CD4-positive, alpha-beta T cell (primary cell): Measurements from ENCODE around the gene PRM2. TPM values are rescaled to one million over a fixed set of nuclear protein-coding genes. Genes with fewer than 3 reads are reported as not detected.

Experiments used
- ATAC-seq: fragments of 200-7000 bp; cut with Tn5 transposase; one replicate; pipeline ENCODE4 v1.10.0; 2022; ENCODE audit warnings: mild to moderate bottlenecking; ENCODE audit not compliant: poor library complexity
- CTCF ChIA-PET: fragments of 350-600 bp; sonication (Branson Sonifier 250); formaldehyde crosslinking; loops from one replicate; lab custom pipeline; 2021; ENCODE audit warnings: antibody characterized with exemption, inconsistent platforms; lab: Charles Lee
- POLR2A ChIA-PET: fragments of 350-600 bp; sonication (Branson Sonifier 250); formaldehyde crosslinking; loops from one replicate; lab custom pipeline; 2021; ENCODE audit warnings: antibody characterized with exemption, inconsistent platforms; lab: Charles Lee
- DNase-seq, 14 experiments: peaks; one replicate each; pipeline ENCODE4 v3.0.0-alpha.2; 2013 to 2020; ENCODE audit warnings: mixed read lengths in 2 of 14
- H3K27ac ChIP-seq, 2 donors: one replicate each; pipeline versions ENCODE4 v1.5.1 to v1.7.0; 2013; ENCODE audit warnings: low read length in 2 of 2, low read depth in 1 of 2, mild to moderate bottlenecking in 1 of 2
- H3K27me3 ChIP-seq, 2 experiments: 1 replicate in 1 of 2; 2 replicates in 1 of 2; pipeline versions ENCODE4 v1.6.1 to v1.7.0; 2013; ENCODE audit warnings: low read length in 2 of 2, control low read depth in 1 of 2, mild to moderate bottlenecking in 1 of 2, moderate library complexity in 1 of 2; ENCODE audit not compliant: insufficient read depth in 2 of 2, control insufficient read depth in 1 of 2
- H3K36me3 ChIP-seq: one replicate; pipeline ENCODE4 v1.6.1; 2013; ENCODE audit warnings: low read length, control low read depth; ENCODE audit not compliant: insufficient read depth
- H3K4me1 ChIP-seq: one replicate; pipeline ENCODE4 v1.6.1; 2013; ENCODE audit warnings: low read length, control low read depth; ENCODE audit not compliant: insufficient read depth
- H3K4me3 ChIP-seq: one replicate; pipeline ENCODE4 v1.5.1; 2013; ENCODE audit warnings: mild to moderate bottlenecking, low read length, moderate library complexity
- H3K9me3 ChIP-seq, 2 experiments: 1 replicate in 1 of 2; 2 replicates in 1 of 2; pipeline versions ENCODE4 v1.6.1 to v1.7.0; 2013; ENCODE audit warnings: low read length in 2 of 2, mild to moderate bottlenecking in 2 of 2, control low read depth in 1 of 2, moderate library complexity in 1 of 2; ENCODE audit not compliant: control insufficient read depth in 1 of 2, insufficient read depth in 1 of 2
- H3K27ac Mint-ChIP-seq: one replicate; pipeline ENCODE4 v1.8.0; 2020; ENCODE audit warnings: mixed read lengths
- H3K27me3 Mint-ChIP-seq: one replicate; pipeline ENCODE4 v1.8.0; 2021; ENCODE audit warnings: mixed read lengths
- H3K36me3 Mint-ChIP-seq: one replicate; pipeline ENCODE4 v1.8.0; 2021; ENCODE audit warnings: low read depth, mixed read lengths
- H3K4me1 Mint-ChIP-seq: one replicate; pipeline ENCODE4 v1.8.0; 2021; ENCODE audit warnings: low read depth, mixed read lengths
- H3K4me3 Mint-ChIP-seq: one replicate; pipeline ENCODE4 v1.8.0; 2020; ENCODE audit warnings: mild to moderate bottlenecking, mixed read lengths
- H3K9me3 Mint-ChIP-seq: one replicate; pipeline ENCODE4 v1.8.0; 2020; ENCODE audit warnings: mixed read lengths
- CTCF ChIP-seq: fragments of 200-600 bp; IDR thresholded peaks from one replicate; pipeline ENCODE4 v1.8.0; 2022; ENCODE audit warnings: antibody characterized with exemption, mild to moderate bottlenecking
- intact Hi-C, 2 experiments: fragments of 100-400 bp; cut with DNase I in 1 of 2; cut with micrococcal nuclease in 1 of 2; formaldehyde crosslinking; loops; one replicate each; pipeline versions ENCODE4 v1.15.1 to v1.9.0; 2023 to 2025; cut with DNase I, micrococcal nuclease
- total RNA-seq, 174 experiments: library from RNA in 2 of 174; stranded (reverse) in 2 of 174; gene quantifications; one replicate each; pipeline ENCODE4 v1.2.3 and lab custom pipeline; 2021 to 2026

PRM2 gene
- total RNA-seq, 2 experiments from 2014 or later = not detected

- Histone ChIP-seq H3K4me3 (no peak overlapping the region), H3K9me3 (no peaks in the 10 kb centered on the region), H3K36me3 (no peaks in the 10 kb centered on the region), H3K27me3 (no peaks in the 10 kb centered on the region), H3K4me1 (no peaks in the 10 kb centered on the region), H3K27ac (no peak overlapping the region)
- no peak for DNase-seq
- no peak for ATAC-seq
- H3K4me1 Mint-ChIP-seq = no peaks in the 10 kb centered on the region
- no peak overlapping the region for H3K4me3 Mint-ChIP-seq
- ChIA-PET CTCF (interaction anchor here (1.0 kb wide), 1 partner anchor 231 kb away, joined by 3 read pairs; no protein-coding TSS in a partner anchor), POLR2A (no interaction called here)
- TF ChIP-seq CTCF = no peak
- no peaks in the 10 kb centered on the region for H3K27me3 Mint-ChIP-seq
- H3K36me3 Mint-ChIP-seq = no peaks in the 10 kb centered on the region
- intact Hi-C loops = no loop called here
- H3K27ac Mint-ChIP-seq = no peak overlapping the region
- no peaks in the 10 kb centered on the region for H3K9me3 Mint-ChIP-seq
Measured at GRCh38 chr16:11274964-11275363, 1.3 kb downstream of the PRM2 start.

DNA sequence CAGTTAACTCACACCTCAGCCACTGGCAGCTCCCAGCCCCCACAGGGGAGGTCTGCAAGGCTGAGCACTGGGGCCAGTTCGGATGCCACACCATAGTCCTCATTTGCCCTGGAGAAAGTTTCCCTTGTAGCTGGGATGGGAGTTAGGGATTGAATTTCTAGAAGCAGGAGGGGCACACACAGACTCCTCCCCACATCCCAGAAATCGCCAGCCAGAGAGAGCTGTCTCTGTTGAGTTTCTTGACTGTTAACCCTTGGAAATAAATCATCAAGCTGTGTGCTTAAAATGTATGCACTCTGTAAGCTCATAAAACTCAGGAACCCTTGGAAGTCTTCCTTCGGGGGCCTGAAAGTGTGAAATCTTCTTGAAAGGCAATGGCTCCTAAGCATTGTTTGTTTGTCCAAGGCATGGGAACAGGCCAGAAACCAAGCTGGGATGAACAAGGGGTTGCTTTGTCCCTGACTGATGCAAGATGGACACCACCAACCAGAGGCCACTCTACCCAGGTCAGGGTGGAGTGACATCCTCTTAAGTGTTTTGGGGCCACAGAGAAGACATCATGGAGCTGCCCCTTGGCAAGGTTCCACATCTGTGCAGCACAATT, 2.5 kb downstream of the PRM2 start:
- POLR2A ChIA-PET = interaction anchor here (0.5 kb wide), 1 partner anchor 20 kb away, joined by 4 read pairs; no protein-coding TSS in a partner anchor
- no peak overlapping the region for H3K4me3 Mint-ChIP-seq
- no peaks in the 10 kb centered on the region for H3K4me1 Mint-ChIP-seq
- Histone ChIP-seq H3K27ac (no peak overlapping the region), H3K4me3 (no peak overlapping the region), H3K4me1 (no peaks in the 10 kb centered on the region), H3K36me3 (no peaks in the 10 kb centered on the region), H3K9me3 (no peaks in the 10 kb centered on the region), H3K27me3 (no peaks in the 10 kb centered on the region)
- intact Hi-C loops = no loop called here
- no peak overlapping the region for H3K27ac Mint-ChIP-seq
- DNase-seq (no peak), ATAC-seq (no peak)
- no peaks in the 10 kb centered on the region for H3K27me3 Mint-ChIP-seq
- CTCF ChIA-PET = interaction anchor here (1.0 kb wide), 1 partner anchor 229 kb away, joined by 3 read pairs; no protein-coding TSS in a partner anchor
- TF ChIP-seq CTCF = no peak
- no peaks in the 10 kb centered on the region for H3K9me3 Mint-ChIP-seq
- no peaks in the 10 kb centered on the region for H3K36me3 Mint-ChIP-seq

DNA sequence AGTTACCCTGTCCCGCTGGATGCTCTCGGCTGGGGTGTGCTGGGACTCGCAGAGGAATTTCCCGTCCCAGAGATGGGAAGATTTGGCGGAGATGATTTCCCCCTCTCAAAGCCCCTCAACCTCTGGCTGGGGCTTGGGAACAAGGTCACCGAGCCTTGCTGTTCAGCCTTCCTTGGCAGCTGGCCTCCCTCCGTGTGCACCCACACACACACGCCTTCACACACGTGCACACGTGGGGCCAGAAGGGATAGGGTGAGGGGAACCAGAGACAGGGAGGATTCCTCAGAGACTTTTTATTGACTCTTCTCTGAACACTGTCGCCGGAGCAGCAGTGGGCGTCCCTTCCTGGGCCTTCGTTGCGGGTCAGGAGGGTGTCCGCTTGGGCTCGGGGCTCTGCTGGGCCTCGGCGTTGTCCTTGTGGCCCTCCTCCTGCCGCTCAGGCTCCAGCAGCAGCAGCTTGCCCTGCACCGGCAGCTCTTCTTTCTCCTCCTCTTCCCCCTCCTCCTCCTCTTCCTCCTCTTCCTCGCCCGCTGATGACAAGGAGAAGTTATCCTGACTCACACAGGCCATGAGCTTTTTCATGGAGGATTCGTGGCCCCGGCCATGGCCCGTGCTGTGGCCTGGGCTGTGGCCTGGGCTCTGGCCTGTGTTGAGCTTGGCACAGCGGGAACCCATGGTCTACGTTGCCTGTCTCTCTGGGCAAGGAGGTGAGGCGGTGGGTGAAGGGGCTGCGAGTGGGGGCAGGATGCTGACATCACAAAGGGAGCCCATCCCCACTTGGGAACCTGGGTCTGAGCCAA, 3.2 kb downstream of the PRM2 start, which contains the start of gene PRM3:
Gene PRM3, minus strand, starts transcription at position 709 of the 800 bp plus-strand sequence. Its CDS starts 34 bp downstream, at position 675.
- Histone ChIP-seq H3K36me3 (no peaks in the 10 kb centered on the region), H3K27ac (no peak within 1 kb of the TSS), H3K4me1 (no peaks in the 10 kb centered on the region), H3K27me3 (no peaks in the 10 kb centered on the region), H3K9me3 (no peaks in the 10 kb centered on the region), H3K4me3 (no peak within 1 kb of the TSS)
- Mint-ChIP-seq H3K9me3 (no peaks in the 10 kb centered on the region), H3K27me3 (no peaks in the 10 kb centered on the region), H3K4me1 (no peaks in the 10 kb centered on the region), H3K27ac (no peak within 1 kb of the TSS), H3K4me3 (no peak within 1 kb of the TSS), H3K36me3 (no peaks in the 10 kb centered on the region)
- ChIA-PET CTCF (no interaction called here), POLR2A (no interaction called here)
- no peak for TF ChIP-seq CTCF
- DNase-seq (no peak), ATAC-seq (no peak)
- intact Hi-C loops = no loop called here
